ENCODE data around the gene ADGRL3.

Gene ADGRL3

DNA sequence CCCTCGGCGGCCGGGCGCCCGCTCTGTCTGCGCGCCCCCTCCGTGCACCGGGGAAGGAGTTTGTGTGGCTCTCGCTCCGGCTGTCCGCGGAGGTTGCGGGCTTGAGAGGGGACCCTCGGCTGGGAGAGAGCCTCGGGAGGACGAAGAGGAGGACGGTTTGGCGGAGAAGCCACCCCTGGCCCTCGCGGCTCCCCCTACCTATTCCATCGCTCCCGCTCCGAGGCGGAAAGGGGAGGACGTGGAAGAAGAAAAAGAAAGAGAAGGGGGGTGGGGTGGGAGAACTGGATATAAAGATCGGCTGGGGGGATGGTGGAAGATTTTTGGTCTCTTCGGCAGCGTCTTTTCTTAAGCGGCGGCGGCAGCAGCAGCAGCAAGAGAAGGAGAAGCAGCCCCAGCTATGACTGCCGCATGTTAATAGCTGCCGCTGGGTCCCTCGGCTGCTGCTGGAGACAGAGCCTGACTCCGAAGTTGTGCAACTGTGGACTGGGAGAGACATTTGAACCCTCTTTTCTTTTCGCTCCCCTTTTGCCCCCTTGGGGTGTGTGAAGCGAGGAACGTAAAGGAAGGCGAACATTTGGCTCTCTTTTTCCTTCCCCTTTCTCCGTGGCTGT is 895 bp downstream of the ADGRL3 start:
- TF ChIP-seq, protein P1, sequence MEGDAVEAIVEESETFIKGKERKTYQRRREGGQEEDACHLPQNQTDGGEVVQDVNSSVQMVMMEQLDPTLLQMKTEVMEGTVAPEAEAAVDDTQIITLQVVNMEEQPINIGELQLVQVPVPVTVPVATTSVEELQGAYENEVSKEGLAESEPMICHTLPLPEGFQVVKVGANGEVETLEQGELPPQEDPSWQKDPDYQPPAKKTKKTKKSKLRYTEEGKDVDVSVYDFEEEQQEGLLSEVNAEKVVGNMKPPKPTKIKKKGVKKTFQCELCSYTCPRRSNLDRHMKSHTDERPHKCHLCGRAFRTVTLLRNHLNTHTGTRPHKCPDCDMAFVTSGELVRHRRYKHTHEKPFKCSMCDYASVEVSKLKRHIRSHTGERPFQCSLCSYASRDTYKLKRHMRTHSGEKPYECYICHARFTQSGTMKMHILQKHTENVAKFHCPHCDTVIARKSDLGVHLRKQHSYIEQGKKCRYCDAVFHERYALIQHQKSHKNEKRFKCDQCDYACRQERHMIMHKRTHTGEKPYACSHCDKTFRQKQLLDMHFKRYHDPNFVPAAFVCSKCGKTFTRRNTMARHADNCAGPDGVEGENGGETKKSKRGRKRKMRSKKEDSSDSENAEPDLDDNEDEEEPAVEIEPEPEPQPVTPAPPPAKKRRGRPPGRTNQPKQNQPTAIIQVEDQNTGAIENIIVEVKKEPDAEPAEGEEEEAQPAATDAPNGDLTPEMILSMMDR (IDR thresholded peaks at IDR 0.05): no peak

DNA sequence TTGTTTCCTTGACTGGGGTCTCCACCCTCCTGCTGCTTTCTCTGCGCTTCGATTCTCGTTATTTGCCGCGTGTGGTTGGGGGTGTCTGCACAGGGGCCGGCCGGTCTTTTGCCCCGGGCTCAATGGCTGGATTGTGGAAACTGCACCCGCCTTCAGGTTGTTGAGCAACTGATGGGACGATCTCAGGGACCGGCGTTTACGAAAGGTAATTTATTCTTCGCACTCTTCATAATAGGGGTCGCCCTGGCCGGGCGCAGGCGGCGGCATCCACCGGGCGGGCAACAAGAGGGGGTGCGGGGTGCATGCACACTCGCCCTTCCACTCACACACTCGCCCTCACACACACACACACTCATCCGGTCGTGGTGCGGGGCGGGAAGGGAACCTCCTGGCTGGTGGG is 1.4 kb downstream of the ADGRL3 start:
- TF ChIP-seq, protein P1 (IDR thresholded peaks at IDR 0.05): no peak

DNA sequence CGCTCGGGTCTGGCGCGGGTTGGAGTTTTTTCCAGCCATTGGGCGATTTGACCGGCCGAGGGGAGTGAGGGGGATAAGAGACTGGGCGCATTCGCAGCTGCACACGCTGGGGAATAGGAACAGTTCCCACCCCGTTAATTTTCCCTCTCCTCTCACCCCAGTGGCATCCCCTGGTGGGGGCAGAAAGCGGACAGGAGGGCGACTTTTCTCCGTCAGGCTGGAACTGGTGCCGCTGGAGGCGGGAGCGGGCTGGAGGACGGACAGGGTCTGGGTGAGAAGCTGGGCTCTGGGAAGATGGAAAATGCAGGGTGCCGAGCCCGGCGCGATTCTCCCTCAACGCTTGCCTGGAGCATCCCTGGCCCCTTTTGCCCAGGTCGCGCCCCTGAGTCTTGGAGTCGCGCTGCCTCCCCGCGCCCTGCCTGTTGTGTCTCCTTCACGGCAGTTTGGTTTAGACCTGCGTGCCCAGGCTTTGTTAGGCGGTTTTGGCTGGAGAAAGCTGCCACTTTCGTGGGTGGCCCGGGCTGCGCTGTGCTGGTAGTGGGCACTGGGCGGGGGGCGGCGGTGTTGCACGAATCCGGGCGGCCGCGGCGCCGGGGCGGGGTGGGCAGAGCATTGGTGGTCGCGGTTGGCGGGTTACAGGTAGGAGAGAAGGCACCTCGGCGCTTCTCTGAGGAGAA is 2.0 kb downstream of the ADGRL3 start:
- TF ChIP-seq, protein P1 (IDR thresholded peaks at IDR 0.05): no peak

DNA sequence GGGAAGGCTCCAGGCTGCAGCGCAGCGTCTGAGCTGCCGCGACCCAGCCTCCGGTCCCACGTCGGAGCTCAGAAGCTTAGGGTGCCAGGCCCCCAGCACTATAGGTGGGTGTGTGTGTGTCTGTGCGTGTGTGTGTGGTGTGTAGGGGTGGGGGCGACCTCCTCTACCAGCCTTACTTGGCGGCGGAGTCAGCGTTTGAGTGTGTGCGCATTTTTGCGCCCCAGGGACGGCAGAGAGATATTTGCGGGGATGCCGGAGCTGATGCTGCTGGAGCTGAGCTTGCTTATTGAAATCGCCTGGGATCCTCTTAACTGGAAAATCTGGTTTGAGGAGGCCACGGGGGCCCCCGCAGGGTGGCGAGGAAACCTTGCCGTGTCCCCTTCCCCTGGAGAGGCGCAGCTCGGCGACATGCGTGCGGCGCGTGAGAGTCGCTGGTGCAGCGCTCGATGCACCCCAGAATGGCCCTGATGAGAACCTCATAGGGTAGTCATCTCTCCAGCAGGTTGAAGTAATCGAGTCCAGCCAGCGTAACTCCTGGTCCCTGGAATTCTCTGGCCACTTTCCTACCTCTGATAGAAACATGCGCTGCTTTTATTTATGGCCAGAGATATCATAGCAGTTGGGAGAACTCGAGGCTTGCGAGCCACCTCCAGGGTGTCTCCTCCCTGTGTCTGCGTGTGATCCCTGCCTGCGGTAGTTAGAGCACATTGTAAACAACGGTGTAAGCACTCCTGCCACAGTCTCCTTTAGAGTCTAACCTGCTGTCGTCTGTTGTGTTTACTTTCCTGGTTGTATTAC is 2.7 kb downstream of the ADGRL3 start:
- TF ChIP-seq, protein P1 (IDR thresholded peaks at IDR 0.05): no peak

DNA sequence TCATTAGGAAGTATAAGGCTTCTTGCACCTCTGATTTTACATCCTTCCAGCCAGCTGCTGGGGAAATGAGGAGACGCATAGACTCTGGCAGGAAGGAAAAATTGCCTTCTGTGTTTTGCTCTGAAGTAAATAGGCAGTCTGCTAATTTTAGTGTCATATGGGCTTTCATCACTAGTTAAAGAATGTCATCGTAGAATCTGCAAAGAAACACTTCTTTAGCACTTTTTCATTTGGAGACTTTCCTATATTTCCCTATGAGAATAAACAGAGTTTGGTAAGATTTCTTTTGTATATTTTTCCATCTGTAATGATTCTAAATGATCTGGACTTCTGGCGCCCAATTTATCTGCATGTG is 3.3 kb downstream of the ADGRL3 start:
- TF ChIP-seq, protein P1 (IDR thresholded peaks at IDR 0.05): no peak

DNA sequence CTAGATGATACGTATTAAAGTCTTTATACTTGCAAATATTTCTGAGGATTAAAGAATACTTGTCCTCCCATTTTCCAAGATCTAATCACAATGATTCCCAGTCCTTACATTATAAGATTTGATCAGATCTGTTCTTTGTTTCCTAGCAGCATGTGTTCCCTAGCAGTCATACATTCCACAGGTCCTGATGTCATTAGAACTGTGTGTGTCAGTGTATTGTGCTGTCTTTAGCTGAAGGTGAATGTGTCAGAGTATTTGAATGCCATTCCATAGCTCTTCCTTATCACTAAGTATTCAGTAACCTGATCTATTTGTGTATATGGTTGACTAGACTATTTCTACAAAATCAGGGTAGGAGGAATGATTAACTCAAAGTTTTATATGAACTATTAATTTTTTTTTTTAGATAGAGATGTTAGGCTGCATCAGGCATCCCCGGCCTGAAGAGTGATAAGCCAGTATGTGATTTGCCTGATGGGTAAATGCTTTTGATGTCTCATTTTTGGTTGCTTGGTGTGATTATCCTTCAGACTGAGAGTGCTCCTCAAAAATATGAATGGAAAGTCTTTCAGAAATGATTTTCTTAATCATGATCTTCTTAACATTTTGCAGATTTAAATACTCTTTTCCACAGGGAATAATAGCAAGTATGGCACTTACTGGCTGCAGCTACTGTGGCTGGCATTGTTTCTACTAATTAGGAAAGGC is 4.4 kb downstream of the ADGRL3 start:
- TF ChIP-seq, protein P1 (IDR thresholded peaks at IDR 0.05): no peak

DNA sequence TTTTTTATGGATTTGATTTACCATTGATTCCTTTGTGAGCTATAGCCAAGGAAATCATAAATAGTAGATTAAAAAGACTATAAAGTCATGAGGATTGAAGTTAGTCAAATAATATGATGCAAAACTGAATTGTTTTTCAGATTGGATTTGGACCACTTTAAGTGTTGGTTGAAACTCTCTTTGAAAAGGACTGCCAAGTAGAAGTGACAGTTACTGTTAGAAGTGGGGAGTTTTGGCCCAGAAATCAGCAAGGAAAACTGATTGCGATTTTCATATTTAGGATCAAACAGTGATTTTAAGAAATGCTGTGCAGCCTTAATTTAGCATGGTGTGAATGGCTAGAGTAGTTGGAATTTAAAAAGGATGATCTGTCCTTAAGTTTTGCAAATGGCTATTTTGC is 4.9 kb downstream of the ADGRL3 start:
- TF ChIP-seq, protein P1 (IDR thresholded peaks at IDR 0.05): no peak

All from LNCAP (cell line).